Purkinje cell (primary cell): ENCODE results near the gene TSPY8. TPM values are rescaled to one million over a fixed set of nuclear protein-coding genes. Genes with fewer than 3 reads are reported as not detected.

Experiments
- polyA plus RNA-seq: library from polyadenylated mRNA; unstranded; fragments of >200 nt; fragmentation: Nextera tagmentation; gene quantifications from 2 replicates; pipeline ENCODE4 v1.2.1, GENCODE V29; 2014

The TSPY8 gene, protein sequence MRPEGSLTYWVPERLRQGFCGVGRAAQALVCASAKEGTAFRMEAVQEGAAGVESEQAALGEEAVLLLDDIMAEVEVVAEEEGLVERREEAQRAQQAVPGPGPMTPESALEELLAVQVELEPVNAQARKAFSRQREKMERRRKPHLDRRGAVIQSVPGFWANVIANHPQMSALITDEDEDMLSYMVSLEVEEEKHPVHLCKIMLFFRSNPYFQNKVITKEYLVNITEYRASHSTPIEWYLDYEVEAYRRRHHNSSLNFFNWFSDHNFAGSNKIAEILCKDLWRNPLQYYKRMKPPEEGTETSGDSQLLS
- not detected in 2 replicates for polyA plus RNA-seq

GRCh38 chrY:9357497-9357896 lies at the start of gene TSPY8:
TSS of gene TSPY8 (plus strand) at chrY:9357797. CDS start at chrY:9357843, 46 bp downstream.

DNA sequence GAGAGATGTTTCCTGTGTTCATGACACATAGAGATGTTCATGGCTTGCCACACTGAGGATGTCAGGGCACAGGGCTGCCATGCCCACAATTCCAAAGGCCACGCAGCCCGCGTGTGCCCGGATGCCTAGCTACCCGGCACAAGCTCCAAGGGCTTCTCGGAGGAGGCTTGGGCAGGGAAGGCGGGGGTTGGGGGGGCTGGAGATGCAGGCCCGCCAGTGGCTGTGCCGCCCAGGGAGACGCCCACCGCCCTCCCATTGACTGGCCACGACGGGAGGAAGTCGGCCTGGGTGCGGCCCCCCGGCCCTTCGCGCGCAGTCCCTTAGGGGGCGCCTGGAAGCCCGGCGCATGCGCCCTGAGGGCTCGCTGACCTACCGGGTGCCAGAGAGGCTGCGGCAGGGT lies 20.4 kb upstream of the TSPY8 start, which contains the start of gene TSPY4:
TSPY4 (plus strand) TSS at position 301 of the 400 bp plus-strand sequence; CDS start at position 347, 46 bp downstream.

DNA sequence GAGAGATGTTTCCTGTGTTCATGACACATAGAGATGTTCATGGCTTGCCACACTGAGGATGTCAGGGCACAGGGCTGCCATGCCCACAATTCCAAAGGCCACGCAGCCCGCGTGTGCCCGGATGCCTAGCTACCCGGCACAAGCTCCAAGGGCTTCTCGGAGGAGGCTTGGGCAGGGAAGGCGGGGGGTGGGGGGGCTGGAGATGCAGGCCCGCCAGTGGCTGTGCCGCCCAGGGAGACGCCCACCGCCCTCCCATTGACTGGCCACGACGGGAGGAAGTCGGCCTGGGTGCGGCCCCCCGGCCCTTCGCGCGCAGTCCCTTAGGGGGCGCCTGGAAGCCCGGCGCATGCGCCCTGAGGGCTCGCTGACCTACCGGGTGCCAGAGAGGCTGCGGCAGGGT lies 40.5 kb downstream of the TSPY8 start, which contains the start of gene TSPY3:
TSPY3 (plus strand) TSS at position 301 of the 400 bp plus-strand sequence; CDS start at position 347, 46 bp downstream.

Other genes with a start within 250 kb of the TSPY8 start
- not detected in 2 replicates for gene TSPY4, start 20.3 kb upstream of the TSPY8 start, polyA plus RNA-seq
- not detected in 2 replicates for gene TSPY3, start 40.6 kb downstream of the TSPY8 start, polyA plus RNA-seq
- not detected in 2 replicates for gene TSPY1, start 109.2 kb downstream of the TSPY8 start, polyA plus RNA-seq
- not detected in 2 replicates for gene TSPY9, start 129.5 kb downstream of the TSPY8 start, polyA plus RNA-seq
- gene TSPY10, start 170.1 kb downstream of the TSPY8 start, polyA plus RNA-seq: not detected in 2 replicates